VCaP (cell line): ENCODE results near the gene TRIM41.

Experiments
- H3K27ac ChIP-seq: fragments of 450-650 bp; 2 replicates; pipeline ENCODE4 v1.5.1; 2017
- CTCF ChIP-seq: fragments of 450-650 bp; conservative IDR thresholded peaks from 2 replicates; pipeline ENCODE4 v1.5.1; 2017; ENCODE audit warnings: mild to moderate bottlenecking, moderate library complexity

Gene TRIM41

GRCh38 chr5:181185560-181185959 is 37.5 kb upstream of the TRIM41 start:
- no peak for TF ChIP-seq CTCF
- peak overlapping the region; percentile 96 for H3K27ac ChIP-seq

- TF ChIP-seq CTCF: no peak
- peak overlapping the region; percentile 96; the same call in 1 of the 2 replicates for H3K27ac ChIP-seq
Measured at GRCh38 chr5:181186022-181186421, 37.1 kb upstream of the TRIM41 start.

DNA sequence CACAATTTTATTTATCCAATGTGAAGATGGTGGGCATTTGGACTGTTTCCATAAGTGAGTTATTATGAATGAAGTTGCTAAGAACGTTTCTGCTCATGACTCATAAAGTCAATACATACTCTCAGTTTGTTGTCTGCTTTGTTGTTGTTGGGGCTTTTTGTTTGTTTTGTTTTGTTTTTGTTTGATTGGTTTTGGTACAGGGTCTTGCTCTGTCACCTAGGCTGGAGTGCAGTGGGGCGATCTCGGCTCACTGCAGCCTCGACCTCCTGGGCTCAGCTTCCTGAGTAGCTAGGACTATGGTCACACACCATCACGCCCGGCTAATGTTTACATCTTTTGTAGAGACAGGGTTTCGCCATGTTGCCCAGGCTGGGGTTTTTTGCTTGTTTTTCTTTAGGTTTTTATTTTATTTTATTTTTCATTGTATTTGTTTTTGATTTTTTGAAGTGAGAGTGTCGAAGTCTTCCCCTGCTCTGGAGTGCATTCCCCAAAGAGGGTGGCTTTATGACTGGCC is 36.0 kb upstream of the TRIM41 start:
- H3K27ac ChIP-seq: peak overlapping the region; percentile 95
- TF ChIP-seq CTCF: no peak

DNA sequence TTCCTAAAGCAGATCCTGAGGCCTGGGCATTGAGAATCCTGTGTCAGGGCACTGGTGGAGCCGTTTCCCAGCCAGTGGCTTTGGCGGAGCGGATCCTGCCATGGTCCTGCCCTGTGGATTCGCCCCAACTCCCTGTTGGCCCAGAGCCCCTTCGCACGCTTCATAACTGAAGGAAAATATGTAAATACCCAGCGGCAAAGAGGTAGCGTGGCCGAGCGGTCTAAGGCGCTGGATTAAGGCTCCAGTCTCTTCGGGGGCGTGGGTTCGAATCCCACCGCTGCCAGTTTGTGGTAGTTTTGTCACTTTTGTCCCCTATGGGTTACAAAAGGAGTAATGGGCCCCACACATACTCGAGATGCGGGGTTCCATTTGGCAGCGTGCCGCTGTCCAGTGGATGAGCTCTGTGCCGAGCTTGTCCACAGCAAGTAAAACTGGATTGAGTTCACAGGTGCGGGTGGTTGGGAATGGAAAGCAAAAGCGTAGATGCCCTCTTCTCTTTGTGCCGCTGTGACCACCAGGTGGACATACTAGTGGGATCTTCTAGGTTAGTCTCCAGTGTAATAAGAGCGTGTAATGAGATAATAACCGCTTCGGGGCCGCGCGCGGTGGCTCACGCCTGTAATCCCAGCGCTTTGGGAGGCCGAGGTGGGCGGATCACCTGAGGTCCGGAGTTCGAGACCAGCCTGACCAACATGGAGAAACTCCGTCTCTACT is 35.4 kb upstream of the TRIM41 start:
- peak; percentile 72 for TF ChIP-seq CTCF
- H3K27ac ChIP-seq: peak overlapping the region; percentile 95

GRCh38 chr5:181188700-181189362 is 34.2 kb upstream of the TRIM41 start:
- peak; percentile 49 for TF ChIP-seq CTCF
- peak overlapping the region; percentile 95 for H3K27ac ChIP-seq

DNA sequence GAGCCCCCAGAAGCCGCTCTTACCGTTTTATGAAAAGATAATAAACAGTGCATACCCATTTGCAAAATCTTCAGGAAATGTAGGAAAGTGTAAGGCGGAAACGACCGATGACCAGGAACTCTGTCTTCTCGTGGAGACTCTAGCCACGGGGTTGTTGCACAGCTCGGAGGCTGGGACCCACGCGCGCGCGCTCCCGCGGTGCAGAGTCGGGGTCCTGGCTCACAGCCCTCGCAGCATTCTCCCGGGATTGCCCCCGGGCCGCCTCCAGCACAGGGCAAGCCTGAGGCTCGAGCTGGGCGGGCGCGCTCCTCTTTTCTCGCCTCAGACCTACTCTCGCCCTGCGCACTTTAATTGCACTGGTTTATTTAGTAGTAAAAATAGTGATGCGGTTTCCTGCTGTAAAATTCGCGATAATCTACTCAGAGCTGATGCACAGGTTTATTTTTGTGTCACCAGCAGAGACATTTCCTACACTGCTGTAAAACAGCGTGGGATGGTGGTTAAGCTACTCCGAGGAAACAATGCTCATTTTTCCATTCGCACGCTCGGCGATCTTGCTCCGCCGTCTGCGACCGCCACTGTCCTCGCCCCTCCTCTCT is 33.6 kb upstream of the TRIM41 start:
- no peak; the same call in 1 of the 2 replicates for TF ChIP-seq CTCF
- H3K27ac ChIP-seq: peak overlapping the region; percentile 95
